ENCODE data around the gene SPINK1.

DNA sequence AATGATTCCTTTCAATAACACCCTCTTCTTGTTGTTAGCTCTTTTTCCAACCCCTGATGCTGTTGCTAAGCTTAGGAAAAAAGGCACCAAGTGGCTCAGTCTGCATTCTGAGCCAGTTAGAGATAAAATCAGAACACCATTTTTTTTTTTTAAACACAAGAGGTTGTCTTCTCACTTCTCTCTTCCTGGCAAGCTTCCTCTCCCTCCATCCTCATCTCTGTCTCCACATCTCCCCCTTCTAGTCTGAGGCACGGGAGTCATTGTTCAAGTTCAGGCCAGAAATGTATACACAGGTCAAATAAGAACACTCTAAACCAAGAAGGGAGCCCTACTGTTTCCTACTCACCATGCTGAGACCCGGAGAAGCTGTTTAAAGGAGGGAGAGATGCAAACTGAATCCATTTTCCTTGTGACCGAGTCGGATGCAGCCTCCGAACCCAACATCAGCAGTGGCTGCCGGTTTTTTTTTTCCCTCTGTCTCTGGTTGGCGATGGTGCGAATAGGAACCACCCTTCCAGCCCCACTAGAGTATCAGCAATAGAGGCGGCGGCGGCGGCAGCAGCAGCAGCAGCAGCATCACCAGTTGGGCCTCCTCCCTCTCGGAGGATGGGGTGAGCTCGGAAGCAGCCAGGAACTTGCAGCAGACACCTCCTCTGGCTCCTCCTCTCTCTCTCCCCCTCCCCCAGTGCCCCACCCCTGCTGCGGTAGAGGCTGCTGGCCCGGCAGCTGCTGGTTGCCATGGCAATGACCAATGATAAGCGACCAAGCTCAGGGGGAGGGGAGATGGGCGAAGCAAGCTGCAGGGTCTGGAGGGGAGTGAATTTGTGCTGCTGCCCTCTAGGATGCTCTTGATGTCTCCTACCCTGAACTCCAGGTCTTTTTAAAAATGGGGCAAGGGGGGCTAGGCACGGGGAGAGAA lies 49.1 kb downstream of the SPINK1 start, which contains the start of gene JAKMIP2:
- TF ChIP-seq, protein P1, sequence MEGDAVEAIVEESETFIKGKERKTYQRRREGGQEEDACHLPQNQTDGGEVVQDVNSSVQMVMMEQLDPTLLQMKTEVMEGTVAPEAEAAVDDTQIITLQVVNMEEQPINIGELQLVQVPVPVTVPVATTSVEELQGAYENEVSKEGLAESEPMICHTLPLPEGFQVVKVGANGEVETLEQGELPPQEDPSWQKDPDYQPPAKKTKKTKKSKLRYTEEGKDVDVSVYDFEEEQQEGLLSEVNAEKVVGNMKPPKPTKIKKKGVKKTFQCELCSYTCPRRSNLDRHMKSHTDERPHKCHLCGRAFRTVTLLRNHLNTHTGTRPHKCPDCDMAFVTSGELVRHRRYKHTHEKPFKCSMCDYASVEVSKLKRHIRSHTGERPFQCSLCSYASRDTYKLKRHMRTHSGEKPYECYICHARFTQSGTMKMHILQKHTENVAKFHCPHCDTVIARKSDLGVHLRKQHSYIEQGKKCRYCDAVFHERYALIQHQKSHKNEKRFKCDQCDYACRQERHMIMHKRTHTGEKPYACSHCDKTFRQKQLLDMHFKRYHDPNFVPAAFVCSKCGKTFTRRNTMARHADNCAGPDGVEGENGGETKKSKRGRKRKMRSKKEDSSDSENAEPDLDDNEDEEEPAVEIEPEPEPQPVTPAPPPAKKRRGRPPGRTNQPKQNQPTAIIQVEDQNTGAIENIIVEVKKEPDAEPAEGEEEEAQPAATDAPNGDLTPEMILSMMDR (IDR thresholded peaks at IDR 0.05), result no peak
- peak in 2 of 4 donors; percentile 61 to 65 for TF ChIP-seq POLR2AphosphoS5 (IDR thresholded peaks at IDR 0.05)
- TF ChIP-seq POLR2A (IDR thresholded peaks at IDR 0.05), result no peak
